ENCODE measurements around the gene FBXO17.

Gene FBXO17

GRCh38 chr19:38901683-38902082 is 73.9 kb downstream of the FBXO17 start:
- Mint-ChIP-seq H3K4me3 (peak overlapping the region; percentile 63), H3K9me3 (no peaks in the 10 kb centered on the region), H3K36me3 (ENCODE audit: insufficient read depth) (peaks cover 40% of the 10 kb centered on the region), H3K4me1 (peaks cover 49% of the 10 kb centered on the region), H3K27ac (ENCODE audit: low read depth) (no peak overlapping the region), H3K27me3 (no peaks in the 10 kb centered on the region)
- DNase-seq (ENCODE audit: low spot score in 2 of 2) (no peak), ATAC-seq (replicated peaks; ENCODE audit: extremely low read depth, poor library complexity, severe bottlenecking) (no peak)

- peaks cover 35% of the 10 kb centered on the region for H3K36me3 Mint-ChIP-seq (ENCODE audit: insufficient read depth)
- H3K27ac Mint-ChIP-seq (ENCODE audit: low read depth) = peak overlapping the region; percentile 100
- DNase-seq (ENCODE audit: low spot score in 2 of 2) (no peak), ATAC-seq (replicated peaks; ENCODE audit: extremely low read depth, poor library complexity, severe bottlenecking) (no peak)
- peak overlapping the region; percentile 86 for H3K4me3 Mint-ChIP-seq
- no peaks in the 10 kb centered on the region for H3K27me3 Mint-ChIP-seq
- peaks cover 52% of the 10 kb centered on the region for H3K4me1 Mint-ChIP-seq
- no peaks in the 10 kb centered on the region for H3K9me3 Mint-ChIP-seq
Observed at GRCh38 chr19:38900743-38901190, 74.8 kb downstream of the FBXO17 start.

GRCh38 chr19:38900202-38900629 is 75.3 kb downstream of the FBXO17 start:
- no peak for ATAC-seq (replicated peaks; ENCODE audit: extremely low read depth, poor library complexity, severe bottlenecking)
- no peak for DNase-seq (ENCODE audit: low spot score in 2 of 2)
- Mint-ChIP-seq H3K9me3 (no peaks in the 10 kb centered on the region), H3K4me3 (peak overlapping the region; percentile 86), H3K27ac (ENCODE audit: low read depth) (peak overlapping the region; percentile 100), H3K27me3 (no peaks in the 10 kb centered on the region), H3K36me3 (ENCODE audit: insufficient read depth) (peaks cover 34% of the 10 kb centered on the region), H3K4me1 (peaks cover 58% of the 10 kb centered on the region)

GRCh38 chr19:38899447-38900201 is 75.9 kb downstream of the FBXO17 start, which contains the start of the genes NFKBIB and SIRT2:
TSS of gene NFKBIB (plus strand) at chr19:38899969. CDS start at chr19:38900033, 64 bp downstream.
TSS of gene SIRT2 (minus strand) at chr19:38899618. CDS start at chr19:38899521, 97 bp downstream.
- Mint-ChIP-seq H3K4me1 (peaks cover 61% of the 10 kb centered on the region), H3K4me3 (peak within 1 kb of the TSS; percentile 86), H3K27ac (ENCODE audit: low read depth) (peak within 1 kb of the TSS; percentile 100), H3K9me3 (no peaks in the 10 kb centered on the region), H3K36me3 (ENCODE audit: insufficient read depth) (peaks cover 30% of the 10 kb centered on the region), H3K27me3 (no peaks in the 10 kb centered on the region)
- ATAC-seq (replicated peaks; ENCODE audit: extremely low read depth, poor library complexity, severe bottlenecking) (peak; percentile 90), DNase-seq (ENCODE audit: low spot score in 2 of 2) (peak; percentile 93 to 99)

- DNase-seq (ENCODE audit: low spot score in 2 of 2) (no peak), ATAC-seq (replicated peaks; ENCODE audit: extremely low read depth, poor library complexity, severe bottlenecking) (peak; percentile 49)
- Mint-ChIP-seq H3K36me3 (ENCODE audit: insufficient read depth) (peaks cover 28% of the 10 kb centered on the region), H3K27ac (ENCODE audit: low read depth) (peak overlapping the region; percentile 100), H3K27me3 (no peaks in the 10 kb centered on the region), H3K4me1 (peaks cover 58% of the 10 kb centered on the region), H3K9me3 (no peaks in the 10 kb centered on the region), H3K4me3 (peak overlapping the region; percentile 86)
Observed at GRCh38 chr19:38898788-38899446, 76.6 kb downstream of the FBXO17 start.

- ATAC-seq (replicated peaks; ENCODE audit: extremely low read depth, poor library complexity, severe bottlenecking) = no peak
- H3K4me3 Mint-ChIP-seq = peak overlapping the region; percentile 36
Observed at GRCh38 chr19:38894968-38895367, 80.6 kb downstream of the FBXO17 start.

GRCh38 chr19:38893341-38893771 is 82.2 kb downstream of the FBXO17 start:
- ATAC-seq (replicated peaks; ENCODE audit: extremely low read depth, poor library complexity, severe bottlenecking) = no peak
- no peak for DNase-seq (ENCODE audit: low spot score in 2 of 2)
- no peaks in the 10 kb centered on the region for H3K9me3 Mint-ChIP-seq
- H3K36me3 Mint-ChIP-seq (ENCODE audit: insufficient read depth) = peaks cover 39% of the 10 kb centered on the region
- no peaks in the 10 kb centered on the region for H3K27me3 Mint-ChIP-seq
- peaks cover 30% of the 10 kb centered on the region for H3K4me1 Mint-ChIP-seq
- H3K4me3 Mint-ChIP-seq = no peak overlapping the region
- H3K27ac Mint-ChIP-seq (ENCODE audit: low read depth) = no peak overlapping the region

More at GRCh38 chr19:38894968-38895367, 80.6 kb downstream of the FBXO17 start:
- H3K36me3 Mint-ChIP-seq (ENCODE audit: insufficient read depth) = peaks cover 38% of the 10 kb centered on the region
- H3K4me1 Mint-ChIP-seq = peaks cover 41% of the 10 kb centered on the region
- peak overlapping the region; percentile 78 for H3K27ac Mint-ChIP-seq (ENCODE audit: low read depth)
- H3K9me3 Mint-ChIP-seq = no peaks in the 10 kb centered on the region
- no peaks in the 10 kb centered on the region for H3K27me3 Mint-ChIP-seq
- DNase-seq (ENCODE audit: low spot score in 2 of 2) = no peak

- DNase-seq (ENCODE audit: low spot score in 2 of 2) = no peak
- no peak overlapping the region for H3K27ac Mint-ChIP-seq (ENCODE audit: low read depth)
- no peaks in the 10 kb centered on the region for H3K27me3 Mint-ChIP-seq
- no peak for ATAC-seq (replicated peaks; ENCODE audit: extremely low read depth, poor library complexity, severe bottlenecking)
- peaks cover 38% of the 10 kb centered on the region for H3K36me3 Mint-ChIP-seq (ENCODE audit: insufficient read depth)
- peaks cover 25% of the 10 kb centered on the region for H3K4me1 Mint-ChIP-seq
- H3K4me3 Mint-ChIP-seq = no peak overlapping the region
- no peaks in the 10 kb centered on the region for H3K9me3 Mint-ChIP-seq
Observed at GRCh38 chr19:38892841-38893240, 82.7 kb downstream of the FBXO17 start.

GRCh38 chr19:38891771-38892170 is 83.8 kb downstream of the FBXO17 start:
- H3K9me3 Mint-ChIP-seq = no peaks in the 10 kb centered on the region
- H3K27ac Mint-ChIP-seq (ENCODE audit: low read depth) = no peak overlapping the region
- DNase-seq (ENCODE audit: low spot score in 2 of 2) (no peak), ATAC-seq (replicated peaks; ENCODE audit: extremely low read depth, poor library complexity, severe bottlenecking) (no peak)
- H3K4me3 Mint-ChIP-seq = no peak overlapping the region
- H3K4me1 Mint-ChIP-seq = peaks cover 17% of the 10 kb centered on the region
- no peaks in the 10 kb centered on the region for H3K27me3 Mint-ChIP-seq
- H3K36me3 Mint-ChIP-seq (ENCODE audit: insufficient read depth) = peaks cover 32% of the 10 kb centered on the region

Measured in central memory CD8-positive, alpha-beta T cell (primary cell).